HL-60 (cell line): ENCODE data around the gene IFNB1.

Experiments
- DNase-seq, 2 experiments: peaks; one replicate each; pipeline ENCODE4 v3.0.0-alpha.2; 2010 to 2020; ENCODE audit warnings: low read depth in 1 of 2, low spot score in 1 of 2
- H3K27ac ChIP-seq: fragments of 250-450 bp; sonication (Bioruptor Pico); replicated peaks from 2 replicates; pipeline ENCODE4 v1.5.1; 2020; ENCODE audit warnings: mild to moderate bottlenecking, moderate library complexity
- H3K27me3 ChIP-seq: fragments of 250-450 bp; sonication (Bioruptor Pico); 2 replicates; pipeline ENCODE4 v1.5.1; 2021; ENCODE audit warnings: mild to moderate bottlenecking, moderate library complexity; ENCODE audit not compliant: insufficient read depth, poor library complexity, severe bottlenecking
- H3K4me3 ChIP-seq: replicated peaks from 2 replicates; pipeline ENCODE4 v1.5.1; 2011; ENCODE audit warnings: mild to moderate bottlenecking, control low read depth, low read length; ENCODE audit not compliant: insufficient read depth
- GABPA ChIP-seq: IDR thresholded peaks from 2 replicates; pipeline ENCODE4 v1.6.1; 2012; ENCODE audit warnings: low read depth
- POLR2AphosphoS5 ChIP-seq: IDR thresholded peaks from 2 replicates; pipeline ENCODE4 v1.6.1; 2012; ENCODE audit warnings: low read depth
- SPI1 ChIP-seq: IDR thresholded peaks from 2 replicates; pipeline ENCODE4 v1.6.1; 2012; ENCODE audit warnings: low read depth, mild to moderate bottlenecking, borderline replicate concordance
- TF ChIP-seq, protein P1 (sequence below): IDR thresholded peaks from one replicate; pipeline ENCODE4 v1.5.1; 2011; ENCODE audit warnings: low read length, control low read depth, inconsistent platforms; ENCODE audit not compliant: insufficient read depth
- TF ChIP-seq, protein P2 (sequence below): IDR thresholded peaks from 2 replicates; pipeline ENCODE4 v1.6.1; 2012; ENCODE audit warnings: low read depth; ENCODE audit not compliant: insufficient replicate concordance

IFNB1 gene

DNA sequence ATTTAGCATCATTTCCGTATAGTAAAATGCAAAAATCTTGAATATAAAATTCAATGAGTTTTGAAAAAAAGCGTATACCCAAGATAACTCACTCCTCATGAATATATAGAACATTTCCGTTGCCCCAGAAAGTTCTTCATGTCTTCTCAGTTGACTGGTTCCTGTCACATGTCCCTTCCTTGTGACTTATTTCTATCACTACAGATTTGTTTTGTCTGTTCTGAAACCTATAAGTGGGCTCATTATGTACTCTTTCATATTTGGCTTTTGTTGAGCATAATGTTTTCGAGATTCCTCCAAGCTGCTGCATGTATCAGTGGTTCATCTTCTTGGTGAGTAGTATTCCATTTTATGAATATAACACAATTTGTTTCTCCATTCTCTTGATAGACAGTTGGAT is 35.3 kb downstream of the IFNB1 start:
- Histone ChIP-seq H3K27ac (no peak overlapping the region), H3K27me3 (no peaks in the 10 kb centered on the region), H3K4me3 (no peak overlapping the region)
- TF ChIP-seq SPI1 (no peak), POLR2AphosphoS5 (no peak), GABPA (no peak)
- TF ChIP-seq, protein P1, sequence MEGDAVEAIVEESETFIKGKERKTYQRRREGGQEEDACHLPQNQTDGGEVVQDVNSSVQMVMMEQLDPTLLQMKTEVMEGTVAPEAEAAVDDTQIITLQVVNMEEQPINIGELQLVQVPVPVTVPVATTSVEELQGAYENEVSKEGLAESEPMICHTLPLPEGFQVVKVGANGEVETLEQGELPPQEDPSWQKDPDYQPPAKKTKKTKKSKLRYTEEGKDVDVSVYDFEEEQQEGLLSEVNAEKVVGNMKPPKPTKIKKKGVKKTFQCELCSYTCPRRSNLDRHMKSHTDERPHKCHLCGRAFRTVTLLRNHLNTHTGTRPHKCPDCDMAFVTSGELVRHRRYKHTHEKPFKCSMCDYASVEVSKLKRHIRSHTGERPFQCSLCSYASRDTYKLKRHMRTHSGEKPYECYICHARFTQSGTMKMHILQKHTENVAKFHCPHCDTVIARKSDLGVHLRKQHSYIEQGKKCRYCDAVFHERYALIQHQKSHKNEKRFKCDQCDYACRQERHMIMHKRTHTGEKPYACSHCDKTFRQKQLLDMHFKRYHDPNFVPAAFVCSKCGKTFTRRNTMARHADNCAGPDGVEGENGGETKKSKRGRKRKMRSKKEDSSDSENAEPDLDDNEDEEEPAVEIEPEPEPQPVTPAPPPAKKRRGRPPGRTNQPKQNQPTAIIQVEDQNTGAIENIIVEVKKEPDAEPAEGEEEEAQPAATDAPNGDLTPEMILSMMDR: no peak
- TF ChIP-seq, protein P2, sequence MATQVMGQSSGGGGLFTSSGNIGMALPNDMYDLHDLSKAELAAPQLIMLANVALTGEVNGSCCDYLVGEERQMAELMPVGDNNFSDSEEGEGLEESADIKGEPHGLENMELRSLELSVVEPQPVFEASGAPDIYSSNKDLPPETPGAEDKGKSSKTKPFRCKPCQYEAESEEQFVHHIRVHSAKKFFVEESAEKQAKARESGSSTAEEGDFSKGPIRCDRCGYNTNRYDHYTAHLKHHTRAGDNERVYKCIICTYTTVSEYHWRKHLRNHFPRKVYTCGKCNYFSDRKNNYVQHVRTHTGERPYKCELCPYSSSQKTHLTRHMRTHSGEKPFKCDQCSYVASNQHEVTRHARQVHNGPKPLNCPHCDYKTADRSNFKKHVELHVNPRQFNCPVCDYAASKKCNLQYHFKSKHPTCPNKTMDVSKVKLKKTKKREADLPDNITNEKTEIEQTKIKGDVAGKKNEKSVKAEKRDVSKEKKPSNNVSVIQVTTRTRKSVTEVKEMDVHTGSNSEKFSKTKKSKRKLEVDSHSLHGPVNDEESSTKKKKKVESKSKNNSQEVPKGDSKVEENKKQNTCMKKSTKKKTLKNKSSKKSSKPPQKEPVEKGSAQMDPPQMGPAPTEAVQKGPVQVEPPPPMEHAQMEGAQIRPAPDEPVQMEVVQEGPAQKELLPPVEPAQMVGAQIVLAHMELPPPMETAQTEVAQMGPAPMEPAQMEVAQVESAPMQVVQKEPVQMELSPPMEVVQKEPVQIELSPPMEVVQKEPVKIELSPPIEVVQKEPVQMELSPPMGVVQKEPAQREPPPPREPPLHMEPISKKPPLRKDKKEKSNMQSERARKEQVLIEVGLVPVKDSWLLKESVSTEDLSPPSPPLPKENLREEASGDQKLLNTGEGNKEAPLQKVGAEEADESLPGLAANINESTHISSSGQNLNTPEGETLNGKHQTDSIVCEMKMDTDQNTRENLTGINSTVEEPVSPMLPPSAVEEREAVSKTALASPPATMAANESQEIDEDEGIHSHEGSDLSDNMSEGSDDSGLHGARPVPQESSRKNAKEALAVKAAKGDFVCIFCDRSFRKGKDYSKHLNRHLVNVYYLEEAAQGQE: no peak
- DNase-seq: no peak

DNA sequence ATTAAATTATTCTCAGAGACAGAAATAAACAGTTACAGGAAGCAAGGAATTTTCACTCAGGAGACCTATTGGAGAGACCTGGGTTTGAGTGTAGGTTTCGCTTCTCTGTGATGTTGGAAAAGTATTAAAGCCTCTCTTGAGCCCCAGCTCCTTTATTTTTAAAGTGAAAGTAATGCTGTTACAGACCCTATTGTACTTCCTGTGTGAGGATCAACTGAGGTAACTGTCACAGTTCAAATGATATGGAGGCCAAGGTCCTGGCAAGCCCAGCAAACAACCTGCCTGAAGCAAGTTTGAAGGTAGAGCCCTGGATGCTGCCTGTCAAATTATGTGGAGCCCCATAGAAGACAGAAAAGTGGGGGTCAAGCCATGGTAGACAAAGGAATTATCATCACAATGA is 38.4 kb downstream of the IFNB1 start:
- DNase-seq: no peak
- Histone ChIP-seq H3K4me3 (no peak overlapping the region), H3K27ac (no peak overlapping the region), H3K27me3 (no peaks in the 10 kb centered on the region)
- TF ChIP-seq, protein P2: no peak
- TF ChIP-seq GABPA (no peak), POLR2AphosphoS5 (no peak)
- TF ChIP-seq, protein P1: no peak

DNA sequence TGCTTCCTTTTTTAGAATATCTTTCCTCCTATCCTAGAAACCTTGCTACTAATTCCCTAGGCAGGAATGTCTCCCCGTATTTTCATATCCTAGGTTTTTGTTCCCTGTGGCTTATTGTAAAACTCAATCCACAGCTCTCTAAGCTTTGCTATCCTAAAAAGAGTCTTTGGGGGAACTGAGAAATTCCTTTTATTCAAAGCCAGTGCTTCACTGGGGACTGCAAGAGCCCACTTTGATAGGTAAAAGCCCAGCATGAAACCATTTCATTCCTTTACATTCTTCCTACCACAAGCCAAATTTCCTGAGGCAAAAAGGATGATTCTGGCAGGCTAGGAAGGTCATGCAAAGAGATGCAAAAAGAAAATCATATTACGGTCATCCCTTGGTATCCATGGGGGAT is 40.5 kb downstream of the IFNB1 start:
- Histone ChIP-seq H3K4me3 (no peak overlapping the region), H3K27me3 (no peaks in the 10 kb centered on the region), H3K27ac (no peak overlapping the region)
- TF ChIP-seq, protein P2: no peak
- TF ChIP-seq GABPA: no peak
- no peak for TF ChIP-seq SPI1
- TF ChIP-seq POLR2AphosphoS5: no peak
- TF ChIP-seq, protein P1: no peak
- no peak for DNase-seq
